Activated T-cell treated with anti-CD3 and anti-CD28 coated beads, Interleukin-2, amount 50 U/mL, for 4 hours (primary cell): Measurements from ENCODE around the gene ABR. TPM values are rescaled to one million over a fixed set of nuclear protein-coding genes. Genes with fewer than 3 reads are reported as not detected.
"Not testable (repeated sequence)": the region's sequence is repeated elsewhere in the genome, so short reads cannot be mapped to it uniquely, and the experiment has no call there.

ENCODE experiments used
- ATAC-seq, 2 donors: fragments of 200-7000 bp; cut with Tn5 transposase; one replicate each; pipeline ENCODE4 v1.10.0; 2021
- DNase-seq: peaks from one replicate; pipeline ENCODE4 v3.0.0-alpha.2; 2020
- H3K27me3 Mint-ChIP-seq: one replicate; pipeline ENCODE4 v1.8.0; 2021; ENCODE audit warnings: low read depth, mixed read lengths
- H3K36me3 Mint-ChIP-seq: one replicate; pipeline ENCODE4 v1.8.0; 2022; ENCODE audit warnings: mixed read lengths; ENCODE audit not compliant: insufficient read depth
- H3K4me1 Mint-ChIP-seq: one replicate; pipeline ENCODE4 v1.8.0; 2021; ENCODE audit warnings: low read depth, mixed read lengths
- H3K4me3 Mint-ChIP-seq: one replicate; pipeline ENCODE4 v1.8.0; 2021; ENCODE audit warnings: mild to moderate bottlenecking, moderate library complexity, mixed read lengths
- H3K9me3 Mint-ChIP-seq: one replicate; pipeline ENCODE4 v1.8.0; 2021; ENCODE audit warnings: mixed read lengths
- total RNA-seq, 3 donors: library from RNA; stranded (reverse); gene quantifications; one replicate each; pipeline ENCODE4 v1.2.1, GENCODE V29; 2021

The ABR gene
- total RNA-seq, 3 donors from 2014 or later: 41.0 to 44.7 (median 43.3) TPM

- peaks cover 54% of the 10 kb centered on the region for H3K27me3 Mint-ChIP-seq
- DNase-seq (no peak), ATAC-seq (no peak)
- H3K4me1 Mint-ChIP-seq: peaks cover 10% of the 10 kb centered on the region
- H3K9me3 Mint-ChIP-seq: no peaks in the 10 kb centered on the region
- H3K4me3 Mint-ChIP-seq: no peak overlapping the region
- no peaks in the 10 kb centered on the region for H3K36me3 Mint-ChIP-seq
These were observed 204.3 kb downstream of the ABR start for GRCh38 chr17:975371-975915.

DNA sequence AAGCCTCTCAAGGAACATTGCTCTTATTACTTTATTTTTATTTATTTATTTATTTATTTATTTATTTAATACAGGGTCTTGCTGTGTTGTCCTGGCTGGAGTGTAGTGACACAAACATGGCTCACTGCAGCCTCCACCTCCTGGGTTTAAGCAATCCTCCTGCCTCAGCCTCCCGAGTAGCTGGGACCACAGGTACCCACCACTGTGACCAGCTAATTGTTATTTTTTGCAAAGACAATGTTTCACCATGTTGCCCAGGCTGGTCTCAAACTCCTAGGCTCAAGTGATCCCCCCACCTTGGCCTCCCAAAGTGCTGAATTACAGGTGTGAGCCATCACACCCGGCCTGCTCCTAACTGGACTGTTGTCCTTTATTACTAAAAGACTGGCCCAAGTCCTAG, 205.0 kb downstream of the ABR start:
- H3K27me3 Mint-ChIP-seq: peaks cover 60% of the 10 kb centered on the region

GRCh38 chr17:973053-973452, 206.7 kb downstream of the ABR start:
- peaks cover 5% of the 10 kb centered on the region for H3K4me1 Mint-ChIP-seq
- no peaks in the 10 kb centered on the region for H3K36me3 Mint-ChIP-seq
- no peak overlapping the region for H3K4me3 Mint-ChIP-seq
- no peak for ATAC-seq
- H3K27me3 Mint-ChIP-seq: peaks cover 67% of the 10 kb centered on the region
- DNase-seq: no peak
- H3K9me3 Mint-ChIP-seq: no peaks in the 10 kb centered on the region

More for the DNA sequence above, 205.0 kb downstream of the ABR start:
- H3K4me1 Mint-ChIP-seq, DNase-seq, H3K4me3 Mint-ChIP-seq, ATAC-seq, H3K9me3 Mint-ChIP-seq, H3K36me3 Mint-ChIP-seq: not testable (repeated sequence)

DNA sequence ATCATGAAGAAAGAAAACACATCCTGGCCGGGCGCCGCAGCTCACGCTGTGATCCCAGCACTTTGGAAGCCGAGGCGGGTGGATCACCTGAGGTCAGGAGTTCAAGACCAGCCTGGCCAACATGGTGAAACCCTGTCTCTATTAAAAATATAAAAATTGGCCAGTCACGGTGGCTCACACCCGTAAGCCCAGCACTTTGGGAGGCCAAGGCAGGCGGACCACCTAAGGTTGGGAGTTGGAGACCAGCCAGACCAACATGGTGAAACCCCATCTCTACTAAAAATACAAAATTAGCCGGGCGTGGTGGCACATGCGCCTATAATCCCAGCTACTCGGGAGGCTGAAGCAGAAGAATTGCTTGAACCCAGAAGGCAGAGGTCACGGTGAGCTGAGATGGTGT, 207.9 kb downstream of the ABR start:
- not testable (repeated sequence) for H3K9me3 Mint-ChIP-seq, H3K36me3 Mint-ChIP-seq, ATAC-seq, H3K4me3 Mint-ChIP-seq, H3K4me1 Mint-ChIP-seq, DNase-seq
- H3K27me3 Mint-ChIP-seq: peaks cover 67% of the 10 kb centered on the region

GRCh38 chr17:970364-970763, 209.4 kb downstream of the ABR start:
- DNase-seq (no peak), ATAC-seq (no peak)
- H3K27me3 Mint-ChIP-seq: peaks cover 53% of the 10 kb centered on the region
- no peaks in the 10 kb centered on the region for H3K36me3 Mint-ChIP-seq
- no peak overlapping the region for H3K4me3 Mint-ChIP-seq
- peaks cover 3% of the 10 kb centered on the region for H3K4me1 Mint-ChIP-seq
- no peaks in the 10 kb centered on the region for H3K9me3 Mint-ChIP-seq

- no peak overlapping the region for H3K4me3 Mint-ChIP-seq
- peaks cover 3% of the 10 kb centered on the region for H3K4me1 Mint-ChIP-seq
- ATAC-seq (no peak), DNase-seq (no peak)
- no peaks in the 10 kb centered on the region for H3K36me3 Mint-ChIP-seq
- H3K27me3 Mint-ChIP-seq: peaks cover 48% of the 10 kb centered on the region
- H3K9me3 Mint-ChIP-seq: no peaks in the 10 kb centered on the region
These were observed 209.9 kb downstream of the ABR start for GRCh38 chr17:969811-970355.

- no peaks in the 10 kb centered on the region for H3K36me3 Mint-ChIP-seq
- H3K27me3 Mint-ChIP-seq: peaks cover 45% of the 10 kb centered on the region
- no peak for DNase-seq
- H3K9me3 Mint-ChIP-seq: no peaks in the 10 kb centered on the region
- peaks cover 3% of the 10 kb centered on the region for H3K4me1 Mint-ChIP-seq
- no peak for ATAC-seq
- H3K4me3 Mint-ChIP-seq: no peak overlapping the region
These were observed 210.7 kb downstream of the ABR start for GRCh38 chr17:968812-969730.

DNA sequence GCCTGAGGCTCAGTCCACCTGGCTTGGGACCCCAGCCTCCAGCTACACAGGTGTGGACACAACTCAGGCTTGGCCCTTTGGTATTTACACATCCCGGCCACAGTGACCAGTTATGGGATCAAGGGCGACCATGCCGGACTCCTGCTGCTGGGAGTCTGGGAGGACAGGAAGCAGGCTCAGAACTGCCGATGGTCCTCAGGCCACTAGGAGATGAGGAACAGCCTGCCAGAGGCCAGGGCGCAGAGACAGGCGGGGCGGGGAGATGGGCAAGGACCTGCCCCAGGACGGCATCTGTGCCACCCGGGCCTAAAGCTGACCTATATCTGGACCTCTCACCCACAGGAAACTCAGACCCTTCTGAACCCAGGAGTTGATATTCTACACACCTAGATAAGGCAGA, 212.7 kb downstream of the ABR start:
- no peaks in the 10 kb centered on the region for H3K36me3 Mint-ChIP-seq
- H3K4me3 Mint-ChIP-seq: no peak overlapping the region
- ATAC-seq (no peak), DNase-seq (no peak)
- no peaks in the 10 kb centered on the region for H3K9me3 Mint-ChIP-seq
- H3K4me1 Mint-ChIP-seq: peaks cover 3% of the 10 kb centered on the region
- peaks cover 43% of the 10 kb centered on the region for H3K27me3 Mint-ChIP-seq

- H3K4me1 Mint-ChIP-seq: peaks cover 3% of the 10 kb centered on the region
- H3K36me3 Mint-ChIP-seq: no peaks in the 10 kb centered on the region
- DNase-seq: no peak
- peaks cover 40% of the 10 kb centered on the region for H3K27me3 Mint-ChIP-seq
- no peak for ATAC-seq
- no peak overlapping the region for H3K4me3 Mint-ChIP-seq
- no peaks in the 10 kb centered on the region for H3K9me3 Mint-ChIP-seq
These were observed 214.3 kb downstream of the ABR start for GRCh38 chr17:965311-965989.

DNA sequence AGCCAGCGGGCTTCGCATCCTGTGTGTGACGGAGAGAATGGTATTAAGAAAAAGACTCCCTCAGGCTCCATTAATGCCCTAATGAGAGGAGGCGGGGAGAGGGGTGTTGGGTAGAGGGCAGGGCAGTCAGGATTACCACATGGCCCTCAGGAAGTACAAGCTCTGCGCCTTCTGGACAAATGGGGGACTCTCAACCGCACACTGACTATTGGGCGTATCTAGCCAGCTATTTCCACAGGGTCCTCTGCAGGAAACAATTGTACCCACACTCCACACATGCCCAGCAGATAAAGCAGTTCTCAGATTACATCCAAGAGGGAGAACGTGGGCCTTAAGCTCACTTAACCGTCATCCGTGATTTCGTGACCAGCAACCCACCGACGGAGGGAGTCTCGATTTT, 214.9 kb downstream of the ABR start:
- Mint-ChIP-seq H3K27me3 (peaks cover 34% of the 10 kb centered on the region), H3K9me3 (no peaks in the 10 kb centered on the region), H3K4me1 (no peaks in the 10 kb centered on the region), H3K36me3 (no peaks in the 10 kb centered on the region), H3K4me3 (no peak overlapping the region)
- DNase-seq (no peak), ATAC-seq (no peak)

- no peaks in the 10 kb centered on the region for H3K36me3 Mint-ChIP-seq
- DNase-seq (no peak), ATAC-seq (no peak)
- H3K27me3 Mint-ChIP-seq: peaks cover 20% of the 10 kb centered on the region
- H3K4me1 Mint-ChIP-seq: no peaks in the 10 kb centered on the region
- H3K4me3 Mint-ChIP-seq: no peak overlapping the region
- H3K9me3 Mint-ChIP-seq: no peaks in the 10 kb centered on the region
These were observed 217.1 kb downstream of the ABR start for GRCh38 chr17:962670-963069.

DNA sequence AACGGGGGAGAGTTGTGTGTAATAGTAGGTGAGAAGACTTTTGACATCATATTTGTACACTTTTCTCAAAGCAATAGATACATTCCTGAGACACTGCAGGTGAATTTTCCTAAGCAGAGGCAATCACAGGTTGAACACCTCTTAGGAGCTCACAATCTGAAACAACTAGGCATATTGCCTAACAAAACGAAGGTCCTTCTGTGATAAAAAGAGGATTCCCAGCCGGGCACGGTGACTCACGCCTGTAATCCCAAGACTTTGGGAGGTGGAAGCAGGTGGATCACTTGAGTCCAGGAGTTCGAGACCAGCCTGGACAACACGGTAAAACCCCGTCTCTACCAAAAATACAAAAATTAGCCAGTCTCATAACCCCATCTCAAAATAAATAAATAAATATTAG, 217.6 kb downstream of the ABR start:
- peaks cover 15% of the 10 kb centered on the region for H3K27me3 Mint-ChIP-seq
- DNase-seq (no peak), ATAC-seq (no peak)
- no peaks in the 10 kb centered on the region for H3K36me3 Mint-ChIP-seq
- H3K9me3 Mint-ChIP-seq: no peaks in the 10 kb centered on the region
- H3K4me1 Mint-ChIP-seq: no peaks in the 10 kb centered on the region
- no peak overlapping the region for H3K4me3 Mint-ChIP-seq

GRCh38 chr17:958712-959451, 220.9 kb downstream of the ABR start:
- ATAC-seq (no peak), DNase-seq (no peak)
- no peak overlapping the region for H3K4me3 Mint-ChIP-seq
- H3K4me1 Mint-ChIP-seq: no peaks in the 10 kb centered on the region
- no peaks in the 10 kb centered on the region for H3K36me3 Mint-ChIP-seq
- H3K9me3 Mint-ChIP-seq: no peaks in the 10 kb centered on the region
- peaks cover 9% of the 10 kb centered on the region for H3K27me3 Mint-ChIP-seq

- ATAC-seq (no peak), DNase-seq (no peak)
- Mint-ChIP-seq H3K4me1 (no peaks in the 10 kb centered on the region), H3K27me3 (peaks cover 9% of the 10 kb centered on the region), H3K9me3 (no peaks in the 10 kb centered on the region), H3K36me3 (no peaks in the 10 kb centered on the region), H3K4me3 (no peak overlapping the region)
These were observed 221.8 kb downstream of the ABR start for GRCh38 chr17:957856-958421.
